GM19395 (cell line): ENCODE results near the gene PARN.
"Not testable (repeated sequence)": the region's sequence is repeated elsewhere in the genome, so short reads cannot be mapped to it uniquely, and the experiment has no call there.

Source experiments
- ATAC-seq: cut with Tn5 transposase; IDR thresholded peaks from one replicate; pipeline ENCODE4 v1.9.1; 2021; ENCODE audit warnings: mild to moderate bottlenecking, moderate library complexity; ENCODE audit not compliant: unreplicated experiment

Gene PARN

DNA sequence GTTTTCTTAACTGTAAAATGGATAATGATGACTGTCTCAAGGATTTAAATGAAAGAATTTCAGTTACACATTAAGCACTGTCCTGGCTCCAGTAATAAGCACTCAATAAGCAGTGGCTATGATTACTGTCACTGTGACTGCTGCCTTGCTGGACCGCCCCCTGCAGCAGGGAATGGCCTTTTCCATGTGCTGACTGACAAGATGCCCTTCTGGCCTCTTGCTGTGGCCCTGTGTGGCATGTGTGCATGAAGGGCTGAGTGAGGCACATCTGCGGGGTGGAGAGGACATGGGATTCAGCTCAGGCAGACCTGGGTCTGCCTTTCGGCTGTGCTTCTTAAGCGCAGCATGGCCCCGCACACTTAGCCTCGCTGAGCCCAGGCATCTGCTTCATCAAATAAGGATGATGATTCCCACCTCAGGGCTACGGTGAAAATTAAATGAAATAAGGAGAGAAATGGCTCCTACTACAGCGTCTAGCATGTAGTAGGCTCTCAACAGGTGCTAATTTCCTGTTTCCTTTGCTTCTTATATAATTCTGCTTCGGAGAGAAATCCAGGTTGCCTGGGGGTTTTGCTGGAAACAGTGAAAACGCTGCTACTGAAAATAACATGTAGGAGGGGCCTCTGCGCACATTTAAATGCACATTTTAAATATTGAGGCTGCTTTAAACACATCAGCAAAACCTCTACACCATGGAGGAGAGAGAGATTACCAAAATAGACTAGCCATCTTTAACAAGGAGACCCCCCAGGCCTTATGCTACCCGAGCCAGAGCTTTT, 183.9 kb downstream of the PARN start:
- ATAC-seq = no peak

- ATAC-seq = no peak
Observed at GRCh38 chr16:14444979-14445810, 184.9 kb downstream of the PARN start.

DNA sequence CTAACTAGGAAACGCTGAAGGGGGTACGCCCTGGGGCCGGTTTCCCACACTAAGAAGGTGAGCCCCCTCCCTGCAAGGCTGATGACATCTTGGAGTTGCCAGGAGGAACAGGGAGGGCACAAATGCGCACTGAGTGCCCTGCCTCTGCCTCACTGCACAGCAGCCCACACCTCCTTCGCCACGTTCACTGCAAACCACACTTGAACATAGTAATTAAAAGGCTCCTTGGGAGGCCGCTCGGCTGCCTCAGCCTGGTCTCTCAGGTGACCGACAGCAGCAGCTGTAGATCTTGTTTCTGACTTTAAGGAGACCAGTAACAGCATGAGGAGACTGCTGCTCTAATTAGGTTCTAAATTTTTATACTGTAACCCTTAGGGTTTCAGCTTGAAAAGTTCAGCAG, 188.5 kb downstream of the PARN start:
- not testable (repeated sequence) for ATAC-seq

DNA sequence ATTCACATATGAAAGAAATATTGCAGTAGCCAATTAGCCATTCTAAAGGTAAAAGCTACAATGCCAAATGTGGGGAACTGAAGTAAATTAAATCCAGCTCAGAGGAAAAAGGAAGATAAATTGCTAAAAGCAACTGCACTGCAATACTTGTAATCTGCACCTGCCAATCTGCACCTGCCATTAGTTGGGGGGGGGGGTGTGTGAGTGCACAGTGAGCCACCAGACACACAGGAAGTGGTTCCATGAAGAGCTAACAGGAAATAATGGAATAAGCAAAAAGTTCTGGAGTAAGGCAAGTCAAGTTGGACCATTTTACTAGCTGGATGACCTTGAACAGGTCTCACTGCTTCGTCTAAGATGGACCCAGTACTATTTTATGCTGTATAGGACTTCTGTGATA, 191.8 kb downstream of the PARN start:
- ATAC-seq = no peak

DNA sequence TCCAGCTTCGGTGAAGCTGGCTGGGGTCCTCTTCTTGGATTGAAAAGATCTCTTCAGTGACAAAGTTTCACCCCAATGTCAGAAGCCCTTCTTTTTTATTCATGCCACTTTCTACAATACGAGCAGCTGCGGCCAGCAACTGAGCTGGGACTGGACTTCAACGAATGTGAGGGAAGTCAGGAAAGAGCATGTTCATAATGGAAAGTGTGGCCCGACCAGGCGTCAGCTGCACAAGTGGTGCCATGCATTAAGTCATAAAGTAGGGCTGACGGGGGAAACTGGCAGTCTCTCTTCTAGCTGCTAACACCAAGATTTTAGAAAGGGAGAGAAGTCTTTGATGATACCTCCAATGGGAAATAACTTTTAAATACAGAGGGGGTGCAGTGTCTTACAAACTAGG, 192.6 kb downstream of the PARN start:
- no peak for ATAC-seq

DNA sequence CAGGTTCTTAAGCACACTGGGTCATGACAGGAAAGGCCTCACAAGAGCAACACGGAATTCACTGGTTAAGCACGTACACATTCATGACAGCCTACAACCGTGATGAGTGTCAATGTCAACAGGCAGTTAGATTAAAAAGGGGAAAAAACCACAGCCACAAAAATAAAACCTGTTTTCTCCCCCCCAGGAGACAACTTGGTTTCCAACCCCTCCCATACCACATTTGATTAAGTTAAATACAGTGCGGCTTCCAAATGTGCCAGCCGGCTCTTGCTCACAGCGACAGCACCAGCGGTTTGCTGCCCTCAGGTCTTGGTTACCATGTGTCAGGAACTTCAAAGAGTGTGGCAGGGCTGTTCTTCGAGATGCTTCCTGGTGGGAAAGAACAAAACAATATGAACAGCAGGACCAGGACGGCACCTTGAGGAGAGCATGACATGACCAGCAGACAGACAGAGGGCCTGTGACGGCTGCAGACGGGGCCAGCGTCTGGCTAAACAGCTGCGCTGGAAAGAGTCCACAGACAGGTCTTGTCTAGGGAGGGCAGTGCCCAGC, 193.6 kb downstream of the PARN start:
- ATAC-seq = no peak

- no peak for ATAC-seq
Observed at GRCh38 chr16:14434860-14435259, 195.2 kb downstream of the PARN start.

DNA sequence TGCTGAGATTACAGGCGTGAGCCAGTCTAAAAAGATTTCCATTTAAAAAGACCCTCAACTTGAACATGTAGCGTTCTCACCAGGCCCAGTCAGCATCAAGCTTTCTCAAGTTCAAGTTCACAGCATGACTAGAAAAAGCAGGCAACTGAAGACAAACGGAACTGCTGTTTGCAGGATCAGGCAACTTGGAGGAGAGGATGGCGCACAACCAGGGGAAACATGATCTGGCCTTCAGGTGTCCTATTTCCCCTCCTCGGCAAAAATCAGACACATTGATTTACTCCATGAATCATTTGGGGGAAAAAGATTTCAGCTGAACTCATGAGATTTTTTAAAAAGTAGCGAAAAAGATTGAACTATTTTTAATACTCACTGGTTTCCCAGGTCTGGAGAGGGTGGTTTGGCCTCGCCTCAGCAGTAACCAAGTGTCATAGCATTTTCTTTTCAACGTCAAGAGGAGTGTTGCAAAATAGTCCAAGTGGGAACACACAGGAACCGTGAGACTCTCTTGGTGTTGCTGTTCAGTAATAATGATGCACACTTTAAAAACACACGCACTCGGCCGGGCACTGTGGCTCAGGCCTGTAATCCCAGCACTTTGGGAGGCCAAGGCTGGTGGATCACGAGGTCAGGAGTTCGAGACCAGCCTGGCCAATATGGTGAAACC, 201.0 kb downstream of the PARN start:
- ATAC-seq = not testable (repeated sequence)

DNA sequence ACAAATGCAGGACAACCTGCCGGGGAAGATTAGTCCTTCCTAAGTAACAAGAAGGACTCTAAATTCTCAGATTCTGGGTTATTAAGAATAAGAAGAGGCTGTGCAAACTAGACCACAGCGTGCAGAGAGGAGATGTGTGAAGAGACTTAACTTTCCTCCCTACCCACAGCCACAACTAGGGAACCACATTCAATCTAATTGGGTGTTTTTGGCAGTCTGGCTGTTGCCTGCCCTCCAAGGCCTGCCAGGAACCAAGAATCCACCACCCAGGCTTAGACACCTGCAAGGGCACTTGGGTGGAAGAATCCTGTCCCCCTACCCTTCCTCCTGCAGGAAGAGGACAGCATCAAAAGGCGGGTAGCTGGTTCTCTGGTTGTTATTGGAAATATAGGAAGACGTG, 202.0 kb downstream of the PARN start:
- ATAC-seq = no peak

DNA sequence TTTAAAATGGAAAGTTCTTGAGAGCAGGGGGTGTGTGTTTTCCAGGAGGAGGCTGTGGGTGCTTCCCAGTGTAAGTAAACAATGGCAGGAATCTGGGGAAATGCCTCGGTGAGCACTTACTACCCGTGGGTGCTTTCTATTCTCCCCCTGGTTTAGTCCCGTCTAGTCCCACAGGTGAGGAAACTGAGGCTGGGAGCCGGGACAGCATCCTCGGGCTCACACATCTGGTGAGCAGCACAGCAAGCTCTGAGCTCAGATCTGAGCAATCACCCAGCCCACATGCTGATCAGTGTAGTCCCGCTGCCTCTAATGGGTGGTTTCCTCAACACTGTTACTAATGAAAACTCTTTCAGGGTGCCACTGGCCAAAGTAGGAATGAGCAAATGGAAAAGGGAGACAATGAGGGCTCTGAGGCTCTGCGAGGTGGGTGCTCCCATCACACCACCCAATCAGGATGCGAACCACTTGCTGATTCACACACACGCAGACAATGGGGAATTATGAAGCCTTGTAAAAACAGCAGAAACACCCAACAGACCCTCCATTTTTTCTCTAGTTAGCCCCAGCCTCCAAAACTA, 202.6 kb downstream of the PARN start:
- ATAC-seq = no peak

DNA sequence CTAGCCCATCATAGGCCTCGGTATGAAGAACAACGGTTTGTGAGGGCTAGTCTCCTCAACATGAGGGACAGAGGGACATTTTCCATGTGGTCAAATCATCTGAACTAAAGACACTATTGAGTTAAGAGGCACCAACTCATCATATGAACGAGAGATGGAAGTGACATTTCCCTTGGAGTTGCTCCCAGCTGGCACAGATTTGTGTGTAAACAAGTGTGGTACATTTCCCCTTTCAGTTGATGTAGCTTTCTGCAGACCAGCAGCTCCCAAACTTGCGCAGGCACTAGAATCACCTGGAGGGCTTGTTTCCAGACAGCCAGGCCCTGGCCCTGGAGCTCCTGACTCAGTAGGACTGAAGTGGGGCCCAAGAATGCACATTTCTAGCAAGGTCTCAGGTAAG, 205.5 kb downstream of the PARN start:
- no peak for ATAC-seq

- ATAC-seq = no peak
Observed at GRCh38 chr16:14423344-14423743, 206.7 kb downstream of the PARN start.

DNA sequence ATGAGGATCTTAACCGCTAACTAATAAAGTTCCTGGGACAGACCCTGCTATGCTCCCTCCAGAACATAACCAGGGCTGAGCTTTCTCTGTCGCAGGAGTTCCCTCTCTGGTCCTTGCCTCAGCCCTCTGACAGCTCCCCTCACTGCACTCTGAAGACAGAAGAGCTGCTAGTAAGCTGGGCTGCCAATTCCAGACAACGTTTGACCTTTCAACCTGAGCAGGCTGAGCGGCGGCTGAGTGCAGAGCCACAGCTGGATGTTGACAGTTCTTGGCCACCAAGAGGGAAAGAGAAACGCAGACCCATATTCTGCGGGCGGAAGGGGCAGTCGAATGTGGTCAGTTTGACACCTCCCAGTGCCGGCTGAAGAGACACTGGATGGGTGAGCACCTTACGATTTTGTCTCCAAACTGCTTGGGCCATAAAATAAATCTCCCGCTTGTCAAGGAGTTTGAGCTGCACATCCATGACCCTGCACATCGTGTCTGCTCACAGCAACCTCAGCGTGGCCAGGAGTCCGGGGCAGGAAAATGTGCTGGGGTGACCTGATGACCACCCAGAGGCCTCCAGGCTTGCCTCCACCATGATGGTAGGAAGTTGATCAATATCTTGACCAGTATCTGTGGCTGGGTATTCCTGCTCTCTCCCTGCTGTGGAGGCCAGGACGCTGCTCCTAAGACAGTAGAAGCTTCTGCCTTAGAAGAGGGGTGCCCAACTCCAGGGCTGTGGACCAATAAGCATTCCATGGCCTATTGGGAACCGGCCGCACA, 209.2 kb downstream of the PARN start:
- no peak for ATAC-seq

DNA sequence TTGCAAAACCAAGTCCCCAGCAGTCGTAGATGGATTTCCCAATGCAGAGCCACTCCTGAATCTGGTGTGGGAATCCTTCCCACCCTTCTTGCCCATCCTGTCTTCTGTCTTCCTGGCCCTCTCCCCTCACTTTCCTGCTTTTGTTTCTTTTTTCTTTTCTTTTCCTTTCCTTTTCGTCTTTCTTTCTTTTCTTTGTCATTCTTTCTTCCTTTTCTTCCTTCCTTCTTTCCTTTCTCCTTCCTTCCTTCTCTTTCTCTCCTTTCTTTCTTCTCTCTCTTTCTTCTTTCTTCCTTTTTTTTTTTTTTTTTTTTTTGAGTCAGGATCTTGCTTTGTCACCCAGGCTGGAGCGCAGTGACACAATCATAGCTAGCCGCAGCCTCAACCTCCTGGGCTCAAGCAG, 209.8 kb downstream of the PARN start:
- not testable (repeated sequence) for ATAC-seq

DNA sequence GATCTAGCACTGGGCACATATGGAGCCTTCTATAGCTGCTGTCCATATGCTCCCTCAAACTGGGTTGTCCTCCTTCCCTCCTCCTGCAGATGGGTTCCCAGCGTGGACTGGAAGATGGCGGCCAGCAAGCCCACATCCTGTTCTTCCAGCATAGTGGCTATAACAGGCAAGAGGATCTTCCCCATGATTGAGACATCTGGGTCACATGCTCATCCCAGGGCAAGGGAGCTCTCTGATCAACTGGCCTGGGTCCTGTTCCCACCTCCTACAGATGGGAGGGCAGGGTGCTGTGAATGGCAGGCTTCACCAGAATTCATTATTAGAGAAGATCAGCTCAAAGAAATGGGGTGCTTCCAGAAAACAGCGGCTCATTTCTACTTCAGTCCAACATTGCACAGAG, 210.2 kb downstream of the PARN start:
- no peak for ATAC-seq

DNA sequence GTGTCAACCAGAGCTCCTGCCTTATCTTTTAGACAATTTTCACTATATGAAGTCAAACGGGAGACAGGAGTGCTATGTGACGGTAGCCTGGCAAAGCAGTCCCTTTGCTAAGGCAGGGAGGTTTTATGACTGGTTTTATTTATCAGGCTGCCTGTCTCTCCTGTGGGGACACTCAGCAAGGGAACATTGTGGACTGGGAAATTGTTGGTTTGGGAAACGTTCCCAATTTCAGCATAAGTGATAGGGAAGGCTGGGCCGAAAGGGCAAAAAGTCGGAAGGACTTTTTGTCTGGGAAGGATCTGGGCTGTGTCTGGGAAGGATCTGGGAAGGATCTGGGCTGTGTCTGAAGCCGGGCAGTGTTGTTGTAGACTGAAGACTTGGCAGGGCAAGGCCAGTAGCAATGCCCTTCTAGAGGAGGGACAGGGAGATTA, 211.2 kb downstream of the PARN start:
- ATAC-seq = no peak

DNA sequence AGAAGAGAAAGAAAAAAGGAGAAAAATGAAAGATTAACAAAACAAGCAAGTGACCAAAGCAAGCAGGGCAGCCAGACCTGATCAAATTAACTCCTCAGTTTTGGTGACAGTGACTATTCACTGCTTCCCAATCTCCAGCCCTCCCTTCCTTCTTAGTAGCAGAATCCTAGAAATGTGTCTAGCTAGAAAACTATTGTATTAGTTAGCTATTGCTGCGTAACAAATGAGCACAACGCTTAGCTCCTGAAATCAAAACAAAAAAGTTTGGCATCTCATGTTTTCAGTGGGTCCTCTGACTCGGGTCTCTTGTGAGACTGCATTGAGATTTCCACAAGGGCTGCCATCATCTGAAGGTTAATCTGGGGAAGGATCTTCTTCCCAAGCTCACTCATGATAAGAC, 213.9 kb downstream of the PARN start:
- no peak for ATAC-seq

GRCh38 chr16:14415291-14415690, 214.8 kb downstream of the PARN start:
- ATAC-seq = no peak

GRCh38 chr16:14409563-14409962, 220.5 kb downstream of the PARN start:
- ATAC-seq = no peak

DNA sequence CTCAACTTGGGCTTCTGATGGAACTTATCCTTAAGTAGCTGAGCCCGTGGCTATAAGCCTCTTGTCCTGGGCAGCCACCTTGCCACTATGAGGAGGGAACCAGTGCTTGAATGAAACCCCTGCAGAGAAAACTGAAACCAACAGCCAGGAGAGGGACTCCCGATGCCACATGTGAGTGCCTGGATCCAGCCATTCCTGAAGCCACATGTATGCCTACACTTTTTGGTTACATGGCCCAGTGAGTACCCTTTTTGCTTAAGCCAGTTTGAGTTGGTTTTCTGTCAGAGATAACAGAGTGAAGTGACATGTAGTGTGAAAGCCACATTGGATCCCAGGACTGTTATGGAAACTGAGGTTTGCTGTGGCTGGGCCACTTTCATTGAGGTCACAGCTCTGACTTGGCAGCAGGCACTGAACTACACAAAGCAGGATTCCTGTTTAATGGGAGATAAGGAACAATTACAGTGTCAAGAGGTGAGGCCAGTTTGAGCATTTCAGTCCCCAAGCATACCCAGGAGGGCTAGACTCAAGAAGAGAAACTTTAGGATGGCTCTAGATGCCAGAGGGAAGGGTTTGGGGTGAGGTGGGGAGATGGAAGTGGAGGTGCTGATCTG, 222.2 kb downstream of the PARN start:
- ATAC-seq = no peak
